Amygdala (tissue), 56 donors: Measurements from ENCODE around the gene PLCH1.
A peak's percentile ranks its signal among the peaks of the same experiment; 100 is the strongest.

Source experiments
- DNase-seq, 56 donors: peaks; one replicate each; lab custom pipeline; 2025; lab: John Stamatoyannopoulos, UW

Gene PLCH1, protein sequence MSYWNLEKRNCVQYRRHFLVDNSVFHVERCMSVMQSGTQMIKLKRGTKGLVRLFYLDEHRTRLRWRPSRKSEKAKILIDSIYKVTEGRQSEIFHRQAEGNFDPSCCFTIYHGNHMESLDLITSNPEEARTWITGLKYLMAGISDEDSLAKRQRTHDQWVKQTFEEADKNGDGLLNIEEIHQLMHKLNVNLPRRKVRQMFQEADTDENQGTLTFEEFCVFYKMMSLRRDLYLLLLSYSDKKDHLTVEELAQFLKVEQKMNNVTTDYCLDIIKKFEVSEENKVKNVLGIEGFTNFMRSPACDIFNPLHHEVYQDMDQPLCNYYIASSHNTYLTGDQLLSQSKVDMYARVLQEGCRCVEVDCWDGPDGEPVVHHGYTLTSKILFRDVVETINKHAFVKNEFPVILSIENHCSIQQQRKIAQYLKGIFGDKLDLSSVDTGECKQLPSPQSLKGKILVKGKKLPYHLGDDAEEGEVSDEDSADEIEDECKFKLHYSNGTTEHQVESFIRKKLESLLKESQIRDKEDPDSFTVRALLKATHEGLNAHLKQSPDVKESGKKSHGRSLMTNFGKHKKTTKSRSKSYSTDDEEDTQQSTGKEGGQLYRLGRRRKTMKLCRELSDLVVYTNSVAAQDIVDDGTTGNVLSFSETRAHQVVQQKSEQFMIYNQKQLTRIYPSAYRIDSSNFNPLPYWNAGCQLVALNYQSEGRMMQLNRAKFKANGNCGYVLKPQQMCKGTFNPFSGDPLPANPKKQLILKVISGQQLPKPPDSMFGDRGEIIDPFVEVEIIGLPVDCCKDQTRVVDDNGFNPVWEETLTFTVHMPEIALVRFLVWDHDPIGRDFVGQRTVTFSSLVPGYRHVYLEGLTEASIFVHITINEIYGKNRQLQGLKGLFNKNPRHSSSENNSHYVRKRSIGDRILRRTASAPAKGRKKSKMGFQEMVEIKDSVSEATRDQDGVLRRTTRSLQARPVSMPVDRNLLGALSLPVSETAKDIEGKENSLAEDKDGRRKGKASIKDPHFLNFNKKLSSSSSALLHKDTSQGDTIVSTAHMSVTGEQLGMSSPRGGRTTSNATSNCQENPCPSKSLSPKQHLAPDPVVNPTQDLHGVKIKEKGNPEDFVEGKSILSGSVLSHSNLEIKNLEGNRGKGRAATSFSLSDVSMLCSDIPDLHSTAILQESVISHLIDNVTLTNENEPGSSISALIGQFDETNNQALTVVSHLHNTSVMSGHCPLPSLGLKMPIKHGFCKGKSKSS (N-terminal part only)

DNA sequence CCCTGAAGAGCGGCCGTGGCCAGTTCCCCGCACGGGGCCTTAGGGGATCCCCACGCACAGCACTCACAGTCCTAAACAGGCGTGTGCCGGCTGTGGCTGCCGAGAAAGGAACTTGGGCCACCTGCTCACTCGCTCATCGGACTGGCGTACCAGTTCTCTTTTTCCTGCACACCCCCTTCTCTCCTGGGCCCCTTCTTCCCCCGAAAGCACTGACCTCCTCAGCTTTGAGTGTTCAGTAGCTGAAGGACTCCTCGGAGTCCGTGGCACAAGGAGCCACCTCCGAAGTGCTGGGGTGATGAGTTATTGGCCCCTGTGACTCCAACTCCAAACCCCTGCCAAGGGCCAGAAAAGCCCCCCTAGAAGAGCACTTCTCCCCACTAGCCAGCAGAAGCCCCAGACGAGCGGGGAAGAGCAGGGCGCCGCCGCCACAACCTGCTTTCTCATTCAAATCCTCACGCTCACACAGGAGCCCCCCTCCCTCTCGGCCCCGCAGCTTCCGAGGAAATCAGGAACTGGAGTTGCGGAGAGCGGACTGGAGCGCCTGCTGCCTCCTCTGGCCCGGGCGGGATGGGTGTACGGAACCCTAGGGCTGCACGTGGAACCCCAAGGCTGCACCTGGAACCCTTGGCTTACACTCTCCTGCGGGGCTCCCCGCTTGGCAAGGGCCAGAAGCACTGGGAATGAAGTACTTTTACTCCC, at the start of gene PLCH1:
PLCH1 (minus strand) TSS at position 446 of the 699 bp plus-strand sequence. CDS start 40,847 bp downstream, outside the sequence.
- peak in 46 of 56 donors; percentile 11 to 68 (median 45) for DNase-seq

DNA sequence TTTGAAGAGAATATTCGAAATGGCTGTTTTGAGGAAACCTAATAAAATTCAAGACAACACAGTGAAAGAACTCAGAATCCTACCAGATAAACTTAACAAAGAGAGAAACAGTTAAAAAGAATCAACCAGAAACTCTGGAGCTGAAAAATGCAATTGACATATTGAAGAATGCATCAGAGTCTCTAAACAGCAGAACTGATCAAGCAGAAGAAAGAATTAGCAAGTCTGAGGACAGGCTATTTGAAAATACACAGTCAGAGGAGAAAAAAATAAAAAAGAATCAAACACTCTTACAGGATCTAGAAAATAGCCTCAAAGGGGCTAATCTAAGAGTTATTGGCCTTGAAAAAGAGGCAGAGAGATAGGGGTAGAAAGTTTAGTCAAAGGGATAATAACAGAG, 47.7 kb upstream of the PLCH1 start:
- no peak for DNase-seq

DNA sequence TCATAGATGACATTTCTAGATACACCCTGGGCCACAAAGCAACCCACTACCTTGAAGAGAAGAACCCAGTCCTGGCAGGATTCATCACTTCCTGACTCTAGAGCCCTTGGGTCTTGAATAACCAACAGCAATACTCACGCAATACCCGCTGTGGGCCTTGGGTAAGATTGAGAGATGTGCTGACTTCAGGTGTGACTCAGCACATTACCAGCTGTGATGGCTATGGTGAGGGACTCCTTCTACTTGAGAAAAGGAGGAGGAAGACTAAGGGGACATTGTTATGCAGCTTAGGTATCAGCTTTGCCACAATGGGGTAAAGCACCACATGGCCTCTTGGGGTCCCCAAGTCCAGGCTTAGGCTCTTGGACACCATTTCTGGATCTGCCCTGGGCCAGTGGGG, 46.3 kb upstream of the PLCH1 start:
- no peak for DNase-seq

DNA sequence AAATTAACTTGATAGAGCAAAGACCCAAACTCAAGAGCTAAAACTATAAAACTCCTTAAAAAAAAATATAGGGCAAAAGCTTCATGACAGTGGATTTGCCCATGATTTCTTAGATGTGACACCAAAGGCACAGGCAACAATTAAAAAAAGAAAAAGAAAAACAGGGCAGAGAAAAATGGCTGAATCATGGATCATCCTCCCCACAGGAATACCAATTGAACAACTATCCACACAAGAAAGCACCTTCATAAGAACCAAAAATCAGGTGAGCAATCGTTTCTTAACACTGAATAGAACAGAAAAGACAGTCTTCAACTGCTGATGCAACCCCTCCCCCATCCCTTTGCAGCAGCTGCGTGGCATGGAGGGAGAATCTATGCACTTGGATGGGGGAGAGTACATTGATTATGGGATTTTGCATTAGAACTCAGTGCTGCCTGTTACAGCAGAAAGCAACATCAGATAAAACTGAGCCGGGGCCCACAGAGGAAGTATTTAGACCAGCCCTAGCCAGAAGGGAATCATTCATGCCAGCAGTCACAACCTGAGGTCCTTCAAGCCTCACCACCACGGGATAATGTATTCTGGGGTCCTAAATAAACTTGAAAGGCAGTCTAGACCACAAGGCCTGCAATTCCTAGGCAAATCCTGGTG, 45.5 kb upstream of the PLCH1 start:
- no peak for DNase-seq

DNA sequence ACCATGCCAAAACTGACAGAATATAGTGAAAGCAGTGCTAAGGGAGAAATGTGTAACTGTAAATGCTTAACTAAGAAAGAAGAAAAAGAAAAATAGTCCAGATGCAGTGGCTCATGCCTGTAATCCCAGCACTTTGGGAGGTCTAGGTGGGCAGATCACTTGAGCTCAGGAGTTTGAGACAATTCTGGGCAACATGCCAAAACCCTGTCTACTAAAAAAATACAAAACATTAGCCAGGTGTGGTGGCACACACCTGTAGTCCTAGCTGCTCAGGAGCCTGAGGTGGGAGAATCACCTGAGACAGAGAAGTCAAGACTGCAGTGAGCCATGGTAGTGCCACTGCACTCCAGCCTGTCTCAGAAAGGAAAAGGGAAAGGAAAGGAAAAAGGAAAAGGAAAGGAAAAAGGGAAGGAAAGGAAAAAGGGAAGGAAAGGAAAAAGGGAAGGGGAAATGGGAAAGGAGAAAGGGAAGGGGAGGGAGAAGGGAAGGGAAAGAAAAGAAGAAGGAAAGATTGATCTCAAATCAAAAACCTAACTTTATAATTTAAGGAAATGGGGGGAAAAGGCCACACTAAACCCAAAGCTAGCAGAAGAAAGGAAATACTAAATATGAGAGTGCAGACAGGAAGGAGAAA, 40.9 kb upstream of the PLCH1 start:
- no peak for DNase-seq

DNA sequence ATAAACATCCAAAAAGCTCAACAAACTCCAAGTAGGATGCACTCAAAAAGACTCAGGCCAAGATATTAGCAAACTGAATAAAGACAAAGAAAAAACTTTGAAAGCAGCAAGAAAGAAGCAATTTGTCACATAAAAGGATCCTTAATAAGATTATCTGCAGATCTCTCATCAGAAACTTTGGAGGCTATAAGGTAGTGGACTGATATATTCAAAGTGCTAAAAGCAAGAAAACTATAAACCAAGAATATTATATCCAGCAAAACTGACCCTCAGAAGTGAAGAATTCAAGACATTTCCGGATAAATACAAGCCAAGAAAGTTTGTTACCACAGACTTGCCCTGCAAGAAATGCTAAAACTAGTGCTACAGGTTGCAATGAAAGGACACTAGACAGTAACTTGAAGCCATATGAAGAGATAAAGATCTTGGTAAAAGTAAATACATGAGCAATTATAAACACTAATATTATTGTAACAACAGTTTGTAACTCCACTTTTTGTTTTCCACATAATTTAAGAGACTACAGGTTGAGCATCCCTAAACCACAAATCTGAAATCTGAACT, 37.6 kb upstream of the PLCH1 start:
- DNase-seq, result no peak

DNA sequence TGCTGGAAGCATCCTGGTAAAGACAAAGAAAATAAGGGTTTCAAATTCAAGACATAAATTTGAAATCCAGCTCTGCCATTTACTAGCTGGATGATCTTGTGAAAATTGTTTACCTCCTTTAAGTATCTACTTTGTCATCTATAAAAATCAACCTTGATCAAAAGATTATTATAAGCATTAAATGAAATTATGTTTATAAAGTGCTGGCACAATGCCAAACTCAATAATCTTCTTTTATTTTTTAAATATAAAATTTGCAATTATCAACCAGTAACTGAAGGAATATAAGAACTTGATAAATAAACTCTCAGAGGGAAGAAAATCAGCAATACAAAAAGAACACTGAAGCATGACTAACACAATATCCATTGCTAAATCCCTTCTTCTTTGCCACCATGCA, 35.4 kb upstream of the PLCH1 start:
- no peak for DNase-seq

DNA sequence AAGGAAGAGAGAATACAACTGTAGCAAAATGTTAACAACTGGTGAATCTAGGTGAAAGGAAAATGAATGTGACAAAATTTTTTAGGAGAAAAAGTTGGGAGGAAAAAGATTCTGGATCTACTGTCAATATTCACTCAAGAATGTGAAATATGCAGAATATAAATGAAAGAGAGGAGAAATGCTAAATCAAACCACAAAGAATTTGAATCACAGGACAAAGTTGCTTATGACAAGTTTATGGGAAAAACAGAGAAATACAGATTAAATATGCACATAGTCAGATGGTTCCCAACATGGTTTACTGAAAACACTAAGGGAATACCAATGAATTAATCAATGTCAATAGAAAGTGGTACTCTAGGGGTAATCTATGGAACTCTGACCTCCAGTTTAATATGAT, 33.6 kb upstream of the PLCH1 start:
- DNase-seq, result no peak

DNA sequence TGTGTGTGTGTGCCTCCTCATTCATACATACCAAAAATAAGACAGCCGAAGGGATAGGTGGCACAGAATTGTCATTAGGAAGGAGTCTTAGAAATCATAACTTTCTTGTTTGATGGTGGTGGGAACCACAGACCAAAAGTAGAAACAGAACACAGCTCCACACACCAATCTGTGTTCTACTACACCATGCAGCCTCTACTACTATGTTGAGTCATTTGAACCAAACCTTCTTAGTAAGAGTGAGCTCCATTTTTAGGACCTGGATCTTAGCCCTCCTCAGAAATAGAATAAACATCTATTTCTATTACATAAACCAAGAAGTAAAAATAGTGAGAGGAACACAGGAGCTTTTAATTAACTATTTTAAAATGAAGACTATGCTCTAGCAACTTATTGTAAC, 27.9 kb upstream of the PLCH1 start:
- no peak for DNase-seq

DNA sequence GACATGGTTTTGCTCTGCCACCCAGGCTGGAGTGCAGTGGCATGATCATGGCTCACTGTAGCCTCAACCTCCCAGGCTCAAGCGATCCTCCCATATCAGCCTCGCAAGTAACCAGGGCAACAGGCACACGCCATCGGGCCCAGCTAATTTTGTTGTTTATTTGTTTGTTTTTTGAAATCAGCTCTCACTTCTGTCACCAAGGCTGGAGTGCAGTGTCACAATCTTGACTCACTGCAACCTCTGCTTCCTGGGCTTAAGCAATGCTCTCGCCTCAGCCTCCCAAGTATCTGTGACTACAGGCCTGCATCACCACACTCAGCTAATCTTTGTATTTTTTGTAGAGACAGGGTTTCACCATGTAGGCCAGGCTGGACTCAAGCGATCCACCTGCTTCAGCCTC, 26.3 kb upstream of the PLCH1 start:
- no peak for DNase-seq

DNA sequence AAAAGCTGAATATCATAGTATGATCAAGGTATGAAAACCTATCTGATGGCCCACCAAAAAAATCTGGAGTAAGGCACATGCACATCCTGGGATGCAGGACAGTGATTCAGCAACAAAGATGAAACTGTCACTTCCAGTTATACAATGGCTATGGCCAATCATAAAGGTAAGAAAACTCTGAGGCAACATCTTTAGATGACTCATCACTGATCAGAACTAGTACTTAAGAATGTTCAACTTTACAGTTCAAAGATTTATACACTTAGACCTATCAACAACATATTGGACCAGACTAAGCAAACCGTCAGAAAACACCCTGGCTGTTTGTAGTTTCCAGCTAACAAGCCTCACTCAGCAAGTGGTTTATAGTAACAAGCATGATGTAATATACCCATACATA, 21.3 kb upstream of the PLCH1 start:
- DNase-seq, result no peak

DNA sequence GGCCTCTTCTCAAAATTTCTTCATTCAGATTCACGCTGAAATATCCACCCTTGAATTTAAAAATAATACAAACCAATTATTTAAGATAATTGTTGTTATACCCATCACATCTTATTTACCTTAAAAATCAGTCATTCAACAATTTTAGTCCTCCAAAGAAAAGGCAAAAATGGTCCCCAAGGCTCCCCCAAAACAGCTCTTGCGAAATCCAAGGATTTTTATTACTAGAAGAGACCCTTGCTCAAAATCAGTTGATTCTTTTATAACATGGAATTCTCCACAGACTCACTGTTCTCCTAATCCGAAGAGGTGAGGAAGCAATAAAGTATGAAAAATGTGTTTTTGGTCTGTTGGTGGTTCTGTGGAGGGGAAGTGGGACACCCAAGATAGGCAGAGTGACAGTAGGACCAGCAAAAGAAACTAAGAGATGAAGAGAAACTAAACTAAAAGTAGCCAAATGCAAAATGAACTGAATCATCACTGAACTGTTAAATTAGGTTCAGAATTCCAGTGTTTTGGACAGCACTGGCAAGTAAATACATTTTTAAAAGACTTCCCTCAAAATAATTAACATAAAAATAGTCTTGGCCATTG, 19.1 kb upstream of the PLCH1 start:
- DNase-seq, result no peak

DNA sequence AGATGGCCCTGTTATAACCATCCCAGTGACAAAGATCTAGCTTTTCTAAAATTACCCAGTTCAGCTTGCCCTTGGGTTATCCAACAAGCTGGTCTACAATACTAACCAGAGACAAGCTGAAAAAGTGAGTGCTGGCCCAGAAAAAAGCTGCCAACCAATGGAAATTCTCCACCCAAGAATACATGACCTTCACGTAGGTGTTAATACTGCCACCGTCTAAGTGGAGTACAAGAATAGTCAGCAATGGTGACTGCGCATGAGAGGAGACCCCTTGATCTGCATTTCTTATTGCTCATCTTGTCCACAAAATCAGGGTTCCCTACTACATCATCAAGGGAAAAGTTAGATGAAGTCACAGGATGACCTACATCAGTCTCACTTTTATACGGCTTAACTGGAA, 15.8 kb upstream of the PLCH1 start:
- no peak for DNase-seq

DNA sequence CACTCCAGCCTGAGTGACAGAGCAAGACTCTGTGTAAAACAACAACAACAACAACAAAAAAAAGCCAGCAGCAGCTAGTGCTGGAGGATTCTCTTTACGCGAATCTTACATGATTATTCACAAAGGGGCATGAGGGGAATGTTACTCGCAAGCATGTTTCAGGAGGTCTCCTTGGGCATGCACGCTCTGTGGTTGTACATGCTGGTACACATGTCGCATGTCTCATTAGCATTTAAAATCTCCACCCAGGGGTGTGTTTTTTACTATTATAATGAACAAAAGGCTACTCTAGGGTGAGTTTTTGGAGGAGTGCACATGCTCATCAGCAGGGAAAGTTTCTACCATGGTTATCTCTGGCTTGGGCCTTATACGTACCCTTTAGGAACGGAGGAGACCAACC, 12.7 kb upstream of the PLCH1 start:
- no peak for DNase-seq

DNA sequence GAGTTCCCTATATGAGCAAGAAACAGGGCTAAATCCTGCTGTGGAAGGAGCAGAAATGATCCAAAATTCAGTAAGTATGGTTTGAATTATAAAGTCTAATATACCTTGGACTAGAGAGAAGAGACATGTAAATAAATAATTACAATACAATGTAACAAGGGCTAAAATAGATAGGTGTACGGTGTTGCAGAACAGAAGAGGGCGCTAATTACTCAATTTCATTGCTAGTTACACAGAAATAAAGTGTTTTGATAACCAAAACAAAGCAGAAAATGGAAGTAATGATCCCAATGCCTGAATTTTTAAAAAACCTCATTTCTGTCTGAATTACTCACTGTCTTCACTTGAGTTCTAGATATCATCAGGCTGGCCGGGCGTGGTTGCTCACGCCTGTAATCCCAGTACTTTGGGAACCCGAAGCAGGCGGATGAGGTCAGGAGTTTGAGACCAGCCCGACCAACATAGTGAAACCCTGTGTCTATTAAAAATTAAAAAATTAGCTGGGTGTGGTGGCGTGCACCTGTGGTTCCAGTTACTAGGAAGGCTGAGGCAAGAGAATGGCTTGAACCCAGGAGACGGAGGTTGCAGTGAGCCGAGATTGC, 8.3 kb upstream of the PLCH1 start:
- DNase-seq, result no peak

DNA sequence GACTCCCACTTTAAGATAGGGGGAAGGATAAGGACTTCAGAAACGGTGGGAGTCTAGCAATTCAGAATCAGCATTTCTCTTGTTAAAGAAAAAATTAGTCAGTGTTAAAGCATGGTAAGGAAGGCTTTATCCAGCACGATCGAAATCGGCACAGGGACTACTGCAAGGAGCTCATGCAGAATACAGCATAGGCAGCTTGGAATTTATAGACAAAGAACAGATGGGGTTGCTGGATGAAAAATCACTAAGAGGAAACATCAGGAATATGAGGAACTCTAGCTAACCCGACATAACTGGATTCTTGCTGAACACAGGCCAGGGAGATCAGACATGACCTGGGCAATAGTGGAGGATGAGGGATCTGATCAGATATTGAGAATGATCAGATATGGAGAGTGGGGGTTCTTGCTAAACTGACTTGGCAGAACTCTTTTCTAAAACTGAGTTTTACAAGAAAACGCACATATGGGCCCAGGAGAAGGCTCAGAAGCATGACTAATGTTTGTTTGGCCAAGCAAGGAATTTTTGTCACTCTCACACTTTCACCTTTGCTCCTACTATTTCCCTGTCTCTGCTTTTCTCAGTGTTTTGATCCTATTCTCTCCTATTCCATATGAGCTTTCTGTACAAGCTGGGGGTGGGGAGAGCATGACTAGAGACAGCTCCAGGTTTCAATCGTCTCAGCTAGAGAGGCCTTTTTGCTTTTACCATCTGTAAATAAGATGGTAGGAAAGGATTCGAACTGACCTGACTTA, 3.9 kb upstream of the PLCH1 start:
- no peak for DNase-seq

DNA sequence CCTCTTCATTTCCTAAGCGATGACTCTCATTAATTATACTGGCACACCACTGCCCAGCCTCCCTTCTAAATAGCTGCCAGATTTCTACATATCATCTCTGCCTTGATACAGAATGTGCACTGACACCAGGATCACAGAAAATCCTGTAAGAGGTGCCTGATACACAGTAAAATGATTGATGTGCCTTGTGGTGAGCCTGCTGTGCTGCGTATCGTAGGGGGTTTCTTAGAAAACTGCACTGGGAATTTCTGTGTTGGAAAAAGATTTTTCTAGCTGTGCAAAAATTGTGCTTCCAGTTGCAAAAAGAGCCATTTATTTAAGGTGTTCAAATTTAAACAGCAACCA, 3.0 kb upstream of the PLCH1 start:
- no peak for DNase-seq
